Neuron (in vitro differentiated cells): ENCODE data around the gene ALK.

ENCODE experiments used
- H2AFZ ChIP-seq: one replicate; pipeline ENCODE4 v1.6.1; 2013; ENCODE audit warnings: low read depth, mild to moderate bottlenecking, inconsistent platforms, low read length, moderate library complexity
- H3K27me3 ChIP-seq: one replicate; pipeline ENCODE4 v1.6.1; 2013; ENCODE audit warnings: low read length; ENCODE audit not compliant: insufficient read depth
- H3K36me3 ChIP-seq: one replicate; pipeline ENCODE4 v1.6.1; 2013; ENCODE audit warnings: low read length; ENCODE audit not compliant: insufficient read depth
- H3K4me1 ChIP-seq: one replicate; pipeline ENCODE4 v1.6.1; 2013; ENCODE audit warnings: low read length; ENCODE audit not compliant: insufficient read depth
- H3K4me3 ChIP-seq: 2 replicates; pipeline ENCODE4 v1.5.1; 2013; ENCODE audit warnings: mild to moderate bottlenecking, low read length, moderate library complexity
- H3K9me3 ChIP-seq: one replicate; pipeline ENCODE4 v1.6.1; 2013; ENCODE audit warnings: low read length

The ALK gene

GRCh38 chr2:29164091-29164846 is 757.1 kb downstream of the ALK start:
- Histone ChIP-seq H3K9me3 (no peaks in the 10 kb centered on the region), H3K27me3 (no peaks in the 10 kb centered on the region), H3K4me1 (no peaks in the 10 kb centered on the region), H2AFZ (no peak overlapping the region), H3K36me3 (peaks cover 2% of the 10 kb centered on the region), H3K4me3 (no peak overlapping the region)

DNA sequence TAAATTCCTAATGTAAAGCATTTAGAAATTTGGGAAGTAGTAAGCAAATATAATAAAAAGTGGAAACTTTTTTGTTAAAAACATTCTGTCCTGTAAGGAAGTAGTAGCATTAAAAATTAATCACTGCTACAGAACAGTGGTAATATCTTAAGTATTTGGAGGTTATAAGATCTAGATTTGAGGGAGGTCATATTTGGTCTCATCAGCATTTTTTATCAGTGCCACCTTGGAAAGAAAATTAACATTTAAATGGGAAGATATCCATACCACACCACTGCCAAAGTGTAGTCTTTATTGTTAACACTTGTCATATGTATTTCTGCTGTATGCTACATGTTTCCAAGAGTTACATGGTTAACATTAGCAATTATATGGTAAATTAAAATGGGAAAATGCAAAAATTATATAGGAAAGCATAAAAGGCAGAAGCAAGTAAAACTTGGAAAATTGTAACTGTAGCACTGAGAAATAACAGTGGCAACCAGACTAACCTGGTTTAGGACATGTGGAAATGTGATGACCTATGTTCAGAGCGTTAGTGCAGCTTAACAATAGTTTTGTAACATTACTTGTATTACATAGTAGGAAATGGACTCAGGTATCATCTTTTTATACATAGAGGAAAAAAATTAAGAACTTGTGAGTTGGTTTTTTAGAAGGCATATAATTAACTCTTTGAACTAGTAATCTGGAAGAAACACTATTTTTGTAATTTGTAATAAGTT is 759.0 kb downstream of the ALK start:
- Histone ChIP-seq H2AFZ (no peak overlapping the region), H3K27me3 (no peaks in the 10 kb centered on the region), H3K9me3 (no peaks in the 10 kb centered on the region), H3K4me1 (no peaks in the 10 kb centered on the region), H3K36me3 (peaks cover 2% of the 10 kb centered on the region), H3K4me3 (no peak overlapping the region)

DNA sequence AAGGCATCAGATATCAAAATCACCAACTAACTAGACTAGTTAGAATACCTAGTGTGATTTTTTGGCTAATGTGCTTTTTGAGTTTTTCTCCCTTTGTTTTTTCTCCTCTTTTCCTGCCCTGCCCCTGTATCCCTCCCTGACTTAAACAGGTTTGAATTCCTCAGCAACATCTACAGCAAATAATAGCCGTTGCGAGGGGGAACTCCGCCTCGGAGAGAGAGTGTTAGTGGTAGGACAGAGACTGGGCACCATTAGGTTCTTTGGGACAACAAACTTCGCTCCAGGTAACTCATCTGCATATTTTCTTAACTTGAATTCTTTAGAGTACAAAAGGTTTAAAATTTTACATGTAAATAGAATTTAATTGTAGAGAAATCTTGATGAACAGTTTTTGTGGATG is 761.2 kb downstream of the ALK start:
- Histone ChIP-seq H3K9me3 (no peaks in the 10 kb centered on the region), H3K4me3 (no peak overlapping the region), H2AFZ (no peak overlapping the region), H3K27me3 (no peaks in the 10 kb centered on the region), H3K36me3 (peaks cover 2% of the 10 kb centered on the region), H3K4me1 (no peaks in the 10 kb centered on the region)

DNA sequence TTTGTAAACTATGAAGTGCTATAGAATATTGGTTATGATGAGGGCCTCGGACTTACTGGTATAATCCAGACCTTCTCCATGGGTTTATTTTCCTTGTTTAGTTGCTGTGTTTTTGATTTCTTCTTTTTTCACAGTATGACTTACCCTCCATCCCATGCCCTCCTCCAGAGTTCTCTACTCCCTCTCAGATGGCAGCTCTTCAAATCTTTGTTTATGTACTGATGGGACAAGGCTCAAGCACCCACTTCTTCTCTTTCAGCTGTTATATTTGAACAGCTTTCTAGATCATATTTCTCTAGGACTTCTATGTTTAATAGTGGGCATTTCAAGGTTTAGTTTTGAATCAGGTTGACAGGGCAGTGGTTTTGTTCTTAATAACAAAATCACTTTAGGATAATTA is 762.3 kb downstream of the ALK start:
- H3K4me3 ChIP-seq, result no peak overlapping the region
- no peaks in the 10 kb centered on the region for H3K4me1 ChIP-seq
- H3K36me3 ChIP-seq, result peaks cover 2% of the 10 kb centered on the region
- H3K9me3 ChIP-seq, result no peaks in the 10 kb centered on the region
- no peaks in the 10 kb centered on the region for H3K27me3 ChIP-seq
- H2AFZ ChIP-seq, result no peak overlapping the region

DNA sequence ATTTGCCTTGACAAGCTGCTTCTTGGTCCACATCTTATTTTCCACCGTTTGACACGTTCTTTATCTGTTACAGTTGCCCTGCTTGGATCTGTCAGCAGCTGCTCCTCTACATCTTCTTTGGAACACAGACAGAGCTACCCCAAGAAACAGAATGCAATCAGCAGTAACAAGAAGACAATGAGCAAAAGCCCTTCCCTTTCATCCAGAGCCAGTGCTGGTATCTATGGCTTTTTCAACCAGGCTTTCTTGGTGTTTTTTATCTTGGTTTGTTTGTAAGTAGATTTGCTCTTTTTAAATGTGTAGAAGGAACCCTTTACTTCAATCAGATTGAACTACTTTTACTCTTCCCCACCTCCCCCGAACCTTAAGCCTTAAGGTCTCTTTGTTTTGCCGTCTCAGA is 764.3 kb downstream of the ALK start:
- Histone ChIP-seq H3K36me3 (peaks cover 2% of the 10 kb centered on the region), H3K9me3 (no peaks in the 10 kb centered on the region), H3K4me1 (no peaks in the 10 kb centered on the region), H2AFZ (no peak overlapping the region), H3K4me3 (no peak overlapping the region), H3K27me3 (no peaks in the 10 kb centered on the region)

DNA sequence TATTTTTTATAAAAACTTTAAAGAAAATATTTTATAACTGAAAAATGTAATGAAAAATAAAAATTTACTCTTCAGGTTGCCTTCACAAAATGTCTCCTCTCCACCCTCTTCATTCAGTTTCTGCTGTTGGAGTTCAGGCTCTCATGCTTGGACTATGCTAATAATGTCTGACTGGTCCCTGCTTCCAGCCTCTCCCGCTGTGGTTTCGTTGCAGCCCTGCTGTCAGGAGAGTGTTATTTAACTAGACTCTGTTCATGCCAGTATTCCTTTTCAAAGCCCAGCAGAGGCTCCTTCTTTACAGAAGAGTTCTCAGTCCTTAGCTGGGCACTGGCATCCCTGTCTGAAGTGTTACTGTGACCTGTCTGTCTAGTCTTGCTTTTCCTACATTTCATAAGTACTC is 765.8 kb downstream of the ALK start:
- no peaks in the 10 kb centered on the region for H3K9me3 ChIP-seq
- H3K4me1 ChIP-seq, result no peaks in the 10 kb centered on the region
- H3K36me3 ChIP-seq, result peaks cover 2% of the 10 kb centered on the region
- no peaks in the 10 kb centered on the region for H3K27me3 ChIP-seq
- no peak overlapping the region for H3K4me3 ChIP-seq
- H2AFZ ChIP-seq, result no peak overlapping the region

- Histone ChIP-seq H3K9me3 (no peaks in the 10 kb centered on the region), H3K27me3 (no peaks in the 10 kb centered on the region), H3K4me3 (no peak overlapping the region), H3K4me1 (no peaks in the 10 kb centered on the region), H3K36me3 (no peaks in the 10 kb centered on the region), H2AFZ (no peak overlapping the region)
These were observed 766.8 kb downstream of the ALK start for GRCh38 chr2:29154610-29155009.

DNA sequence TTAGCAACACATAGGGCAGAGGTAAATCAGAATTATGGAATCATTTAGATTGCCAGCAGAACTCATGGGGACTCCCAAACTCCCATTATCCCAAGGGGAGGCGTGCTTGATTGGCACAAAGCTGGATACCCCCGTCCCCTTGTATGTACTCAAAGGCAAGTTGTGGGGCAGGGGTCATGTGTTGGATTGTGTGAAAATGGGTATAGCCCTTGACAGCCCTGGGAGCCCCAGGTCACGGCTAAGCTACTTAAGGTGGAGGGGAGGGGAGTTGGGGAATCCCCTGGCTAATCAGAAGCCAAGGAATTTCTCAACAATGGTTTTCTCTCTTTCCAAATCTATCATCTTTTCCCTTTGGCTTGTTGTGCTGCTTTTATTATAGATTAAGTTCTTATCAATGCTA is 773.4 kb downstream of the ALK start:
- Histone ChIP-seq H3K36me3 (no peaks in the 10 kb centered on the region), H3K4me3 (no peak overlapping the region), H3K27me3 (no peaks in the 10 kb centered on the region), H3K4me1 (no peaks in the 10 kb centered on the region), H2AFZ (no peak overlapping the region), H3K9me3 (no peaks in the 10 kb centered on the region)

- no peak overlapping the region for H3K4me3 ChIP-seq
- H2AFZ ChIP-seq, result no peak overlapping the region
- no peaks in the 10 kb centered on the region for H3K4me1 ChIP-seq
- H3K9me3 ChIP-seq, result no peaks in the 10 kb centered on the region
- H3K27me3 ChIP-seq, result no peaks in the 10 kb centered on the region
- no peaks in the 10 kb centered on the region for H3K36me3 ChIP-seq
These were observed 775.2 kb downstream of the ALK start for GRCh38 chr2:29146197-29146596.

GRCh38 chr2:29143657-29144056 is 777.7 kb downstream of the ALK start:
- H3K9me3 ChIP-seq, result no peaks in the 10 kb centered on the region

More at GRCh38 chr2:29143657-29144056, 777.7 kb downstream of the ALK start:
- H2AFZ ChIP-seq, result no peak overlapping the region
- no peaks in the 10 kb centered on the region for H3K4me1 ChIP-seq
- no peaks in the 10 kb centered on the region for H3K27me3 ChIP-seq
- H3K4me3 ChIP-seq, result no peak overlapping the region
- no peaks in the 10 kb centered on the region for H3K36me3 ChIP-seq
